H1 (cell line): ENCODE measurements around the gene ACTL8. TPM values are rescaled to one million over a fixed set of nuclear protein-coding genes. Genes with fewer than 3 reads are reported as not detected.

Experiments used
- CTCF ChIA-PET: fragments of 300-600 bp; sonication (Branson Sonifier 250); formaldehyde crosslinking; loops from one replicate; lab custom pipeline; 2021; ENCODE audit not compliant: partially characterized antibody; lab: Charles Lee
- POLR2A ChIA-PET: fragments of 300-600 bp; sonication (Branson Sonifier 250); formaldehyde crosslinking; loops from one replicate; lab custom pipeline; 2021; ENCODE audit warnings: inconsistent platforms; ENCODE audit not compliant: partially characterized antibody; lab: Charles Lee
- DNase-seq, 2 experiments: peaks; one replicate each; pipeline versions ENCODE4 v3.0.0 to v3.0.0-alpha.2; 2010 to 2022; ENCODE audit warnings: low spot score in 2 of 2, low read depth in 1 of 2, mixed read lengths in 1 of 2
- FAIRE-seq: peaks from 2 replicates; lab custom pipeline; 2011; peaks lifted over from hg19 to GRCh38; lab: Jason Lieb, UNC
- H2AFZ ChIP-seq: 2 replicates; pipeline ENCODE4 v1.8.1; 2012; ENCODE audit warnings: low read length, inconsistent platforms
- H2AK5ac ChIP-seq: 2 replicates; pipeline ENCODE4 v1.6.1; 2013; ENCODE audit warnings: low read depth, low read length
- H2BK120ac ChIP-seq: replicated peaks from 2 replicates; pipeline ENCODE3; 2013; ENCODE audit warnings: low read depth, low read length, inconsistent platforms
- H2BK12ac ChIP-seq: 2 replicates; pipeline ENCODE4 v1.6.1; 2013; ENCODE audit warnings: low read depth, low read length
- H2BK15ac ChIP-seq: 2 replicates; pipeline ENCODE4 v1.6.1; 2013; ENCODE audit warnings: low read length
- H2BK20ac ChIP-seq: 2 replicates; pipeline ENCODE4 v1.6.1; 2013; ENCODE audit warnings: low read length
- H2BK5ac ChIP-seq: 2 replicates; pipeline ENCODE4 v1.6.1; 2013; ENCODE audit warnings: low read depth, low read length
- H3K14ac ChIP-seq: 2 replicates; pipeline ENCODE4 v1.6.1; 2013; ENCODE audit warnings: inconsistent platforms; ENCODE audit not compliant: insufficient read length
- H3K18ac ChIP-seq: 2 replicates; pipeline ENCODE4 v1.6.1; 2013; ENCODE audit warnings: low read length; ENCODE audit errors: extremely low read depth
- H3K23ac ChIP-seq: 2 replicates; pipeline ENCODE4 v1.6.1; 2013; ENCODE audit warnings: inconsistent platforms; ENCODE audit not compliant: insufficient read length
- H3K23me2 ChIP-seq: 2 replicates; pipeline ENCODE4 v1.6.1; 2013; ENCODE audit warnings: low read depth, low read length
- H3K27ac ChIP-seq: 2 replicates; pipeline ENCODE4 v1.6.1; 2011; ENCODE audit warnings: low read depth, low read length, inconsistent platforms
- H3K27me3 ChIP-seq, 4 experiments: replicated peaks in 1 of 4; 1 replicate in 1 of 4; 2 replicates in 3 of 4; pipeline versions ENCODE4 v1.6.1 to v1.8.1; 2011 to 2013; ENCODE audit warnings: low read length in 3 of 4, mild to moderate bottlenecking in 3 of 4, inconsistent platforms in 2 of 4, mixed read lengths in 2 of 4, moderate library complexity in 1 of 4; ENCODE audit not compliant: control insufficient read depth in 3 of 4, insufficient read depth in 3 of 4; ENCODE audit errors: extremely low read depth in 1 of 4
- H3K36me3 ChIP-seq, 4 experiments: 2 replicates each; pipeline versions ENCODE4 v1.6.1 to v1.8.1; 2011 to 2013; ENCODE audit warnings: mild to moderate bottlenecking in 4 of 4, low read length in 3 of 4, moderate library complexity in 2 of 4, control low read depth in 1 of 4, inconsistent platforms in 1 of 4; ENCODE audit not compliant: insufficient read depth in 4 of 4, control insufficient read depth in 2 of 4
- H3K4ac ChIP-seq: replicated peaks from 2 replicates; pipeline ENCODE3; 2013; ENCODE audit warnings: low read length, low read depth, mixed read lengths, inconsistent platforms; ENCODE audit not compliant: insufficient read length
- H3K4me1 ChIP-seq, 4 experiments: replicated peaks in 1 of 4; 1 replicate in 1 of 4; 2 replicates in 3 of 4; pipeline versions ENCODE4 v1.6.1 to v1.8.1; 2011 to 2013; ENCODE audit warnings: low read length in 3 of 4, inconsistent platforms in 2 of 4, mixed read lengths in 1 of 4; ENCODE audit not compliant: insufficient read depth in 4 of 4, control insufficient read depth in 3 of 4
- H3K4me2 ChIP-seq, 2 experiments: 2 replicates each; pipeline versions ENCODE4 v1.6.1 to v1.8.1; 2011 to 2013; ENCODE audit warnings: low read depth in 2 of 2, low read length in 2 of 2, control low read depth in 1 of 2, inconsistent platforms in 1 of 2, mild to moderate bottlenecking in 1 of 2; ENCODE audit not compliant: insufficient read depth in 1 of 2
- H3K4me3 ChIP-seq, 4 experiments: fragments of 200-600, 300-600 bp in 1 of 4; sonication (generic), shearing (Covaris generic), sonication (Bioruptor Twin) in 1 of 4; 2 replicates each; pipeline versions ENCODE4 v1.5.1 to v1.8.1; 2011 to 2016; ENCODE audit warnings: low read length in 4 of 4, low read depth in 3 of 4, control low read depth in 2 of 4, inconsistent platforms in 2 of 4, mild to moderate bottlenecking in 2 of 4, mixed read lengths in 1 of 4, moderate library complexity in 1 of 4; ENCODE audit not compliant: insufficient read depth in 2 of 4; ENCODE audit errors: extremely low read depth in 1 of 4
- H3K56ac ChIP-seq: replicated peaks from 2 replicates; pipeline ENCODE3; 2013; ENCODE audit warnings: low read depth, mild to moderate bottlenecking, mixed read lengths, low read length, inconsistent platforms; ENCODE audit not compliant: insufficient read length
- H3K79me1 ChIP-seq: 2 replicates; pipeline ENCODE4 v1.6.1; 2013; ENCODE audit warnings: low read depth, low read length, control low read depth
- H3K79me2 ChIP-seq, 2 experiments: 2 replicates each; pipeline versions ENCODE4 v1.6.1 to v1.8.1; 2012 to 2013; ENCODE audit warnings: low read length in 2 of 2, mild to moderate bottlenecking in 2 of 2, inconsistent platforms in 1 of 2; ENCODE audit not compliant: insufficient read depth in 2 of 2, control insufficient read depth in 1 of 2
- H3K9ac ChIP-seq, 4 experiments: replicated peaks in 1 of 4; 1 replicate in 1 of 4; 2 replicates in 3 of 4; pipeline versions ENCODE4 v1.6.1 to v1.8.1; 2011 to 2013; ENCODE audit warnings: low read depth in 3 of 4, low read length in 3 of 4, control low read depth in 2 of 4, mild to moderate bottlenecking in 2 of 4, moderate library complexity in 2 of 4, inconsistent platforms in 1 of 4; ENCODE audit errors: extremely low read depth in 1 of 4
- H3K9me3 ChIP-seq, 2 experiments: 2 replicates each; pipeline versions ENCODE4 v1.6.1 to v1.8.1; 2012 to 2013; ENCODE audit warnings: mild to moderate bottlenecking in 2 of 2, moderate library complexity in 2 of 2, control low read depth in 1 of 2, inconsistent platforms in 1 of 2, low read depth in 1 of 2, low read length in 1 of 2, mixed read lengths in 1 of 2; ENCODE audit not compliant: insufficient read depth in 2 of 2
- H4K20me1 ChIP-seq, 2 experiments: replicated peaks in 1 of 2; 2 replicates each; pipeline versions ENCODE3 to v1.8.1; 2011 to 2013; ENCODE audit warnings: inconsistent platforms in 2 of 2, low read length in 2 of 2, mild to moderate bottlenecking in 1 of 2; ENCODE audit not compliant: insufficient read depth in 2 of 2, control insufficient read depth in 1 of 2
- H4K5ac ChIP-seq: 2 replicates; pipeline ENCODE4 v1.6.1; 2013; ENCODE audit warnings: low read length, low read depth, mixed read lengths, inconsistent platforms; ENCODE audit not compliant: insufficient read length
- H4K8ac ChIP-seq: 2 replicates; pipeline ENCODE4 v1.8.0; 2013; ENCODE audit warnings: mild to moderate bottlenecking, moderate library complexity, low read length, inconsistent platforms; ENCODE audit not compliant: insufficient read depth; ENCODE audit errors: extremely low read depth
- H4K91ac ChIP-seq: replicated peaks from 2 replicates; pipeline ENCODE3; 2013; ENCODE audit warnings: low read length, mixed read lengths, inconsistent platforms; ENCODE audit not compliant: insufficient read length
- BACH1 ChIP-seq: IDR thresholded peaks from 2 replicates; pipeline ENCODE4 v1.6.1; 2012; ENCODE audit warnings: low read length, improper control_type of control experiment
- CBX8 ChIP-seq: fragments of 300-800, 300-1000 bp; sonication (generic); IDR thresholded peaks from 2 replicates; pipeline ENCODE4 v1.7.1; 2016; ENCODE audit warnings: low read depth, low read length, borderline replicate concordance
- CEBPB ChIP-seq: IDR thresholded peaks from 2 replicates; pipeline ENCODE4 v1.6.1; 2012; ENCODE audit warnings: low read depth, low read length
- FOSL1 ChIP-seq: IDR thresholded peaks from 2 replicates; pipeline ENCODE4 v1.6.1; 2011; ENCODE audit warnings: mild to moderate bottlenecking, low read depth, low read length, moderate library complexity; ENCODE audit not compliant: insufficient read depth
- GTF2F1 ChIP-seq: IDR thresholded peaks from 2 replicates; pipeline ENCODE4 v1.6.1; 2012; ENCODE audit warnings: low read depth, low read length, improper control_type of control experiment, borderline replicate concordance
- HDAC2 ChIP-seq, 2 experiments: fragments of 300-600 bp in 1 of 2; sonication (generic) in 1 of 2; IDR thresholded peaks; 2 replicates each; pipeline ENCODE4 v1.6.1; 2011 to 2012; ENCODE audit warnings: low read depth in 2 of 2, low read length in 2 of 2, mild to moderate bottlenecking in 2 of 2, moderate library complexity in 2 of 2, borderline replicate concordance in 1 of 2, inconsistent platforms in 1 of 2
- HDAC6 ChIP-seq: IDR thresholded peaks from one replicate; pipeline ENCODE4 v1.7.1; 2012; ENCODE audit warnings: low read depth, mild to moderate bottlenecking, inconsistent platforms, low read length, moderate library complexity
- SP2 ChIP-seq: IDR thresholded peaks from 2 replicates; pipeline ENCODE4 v1.6.1; 2012; ENCODE audit warnings: mild to moderate bottlenecking, low read length, inconsistent platforms
- WGBS, 2 experiments: shearing (Covaris generic) in 1 of 2; methylation state at CpG; one replicate each; pipeline versions ENCODE4 v1.1.6 to v1.1.7; 2013 to 2015; ENCODE audit warnings: low lambda C conversion rate in 2 of 2, mixed read lengths in 2 of 2, inconsistent platforms in 1 of 2, low coverage in 1 of 2, missing lambda C conversion rate in 1 of 2; ENCODE audit not compliant: insufficient replicate concordance in 2 of 2, insufficient coverage in 1 of 2, insufficient read length in 1 of 2; ENCODE audit errors: extremely low coverage in 1 of 2, missing lambda C conversion rate in 1 of 2; 5-methylcytosine and 5-hydroxymethylcytosine counted together
- polyA plus RNA-seq, 7 experiments: library from polyadenylated mRNA; depleted of rRNA in 3 of 7; stranded (reverse) in 5 of 7; unstranded in 2 of 7; fragments of >200 nt in 5 of 7; fragments of 200-250 nt in 2 of 7; gene quantifications; 1 replicate in 5 of 7; 2 replicates in 1 of 7; 4 replicates in 1 of 7; pipeline versions ENCODE4 v1.2.1 to v1.2.3, GENCODE V29; 2011 to 2013; ENCODE audit warnings: missing spikeins in 2 of 7, mixed read lengths in 2 of 7
- total RNA-seq: library from RNA; stranded (reverse); fragmentation: NEBNext Ultra II Directional; extraction: Animal tissue kit (Norgen Biotek cat#: 25700); gene quantifications from 2 replicates; pipeline ENCODE4 v1.2.1, GENCODE V29; 2021

Gene ACTL8
- total and polyA plus RNA-seq, 2 of the 8 experiments (the other 6 are each of a cell fraction or from before 2014, with no cell fraction given): 0.33 to 0.47 TPM

DNA sequence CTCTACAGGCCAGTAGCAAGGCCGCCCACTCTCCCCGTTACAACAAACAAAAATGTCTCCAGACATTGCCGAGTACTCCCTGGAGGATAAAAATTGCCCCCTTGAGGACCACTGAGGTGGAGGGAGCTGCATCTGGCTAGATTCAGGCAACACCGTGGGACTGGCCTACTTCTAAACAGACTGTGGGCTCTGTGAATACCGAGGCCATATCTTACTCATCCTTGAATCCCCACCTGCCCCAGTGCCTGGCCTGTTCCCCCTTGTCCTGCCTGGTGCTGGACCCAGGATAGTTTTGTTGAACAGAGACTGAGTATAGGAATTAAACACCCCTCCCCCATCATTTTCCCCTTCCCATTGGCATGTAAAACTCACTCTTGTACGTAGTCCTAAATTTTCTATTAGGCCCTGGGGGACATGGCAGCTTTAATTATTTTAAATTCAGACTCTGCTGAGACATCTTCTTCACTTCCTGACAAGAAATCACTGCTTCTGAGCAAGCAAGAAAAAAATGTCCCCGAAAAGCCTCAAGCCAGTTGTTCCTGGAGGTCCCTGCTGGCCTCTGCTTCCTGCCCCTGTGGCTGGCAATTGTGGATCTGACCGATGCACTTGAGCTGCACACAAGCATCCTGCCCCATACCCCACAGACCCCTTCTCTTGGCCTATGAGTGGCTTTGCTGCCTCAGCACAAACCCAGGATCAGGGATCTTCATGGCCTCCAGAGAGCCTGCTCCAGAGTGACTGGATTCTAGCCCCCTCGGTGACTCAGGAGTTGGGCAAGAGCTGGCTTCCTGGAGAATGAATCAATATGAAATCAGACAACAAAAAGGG lies 111.0 kb downstream of the ACTL8 start:
- no peak overlapping the region for H4K8ac ChIP-seq
- TF ChIP-seq HDAC6 (no peak), CBX8 (no peak), HDAC2 (IDR thresholded peaks at IDR 0.05; ENCODE audit: borderline replicate concordance in 1 of 2, low read depth in 2 of 2, low read length in 2 of 2) (no peak), CEBPB (no peak), SP2 (no peak), BACH1 (no peak), FOSL1 (no peak), GTF2F1 (no peak)
- TF ChIP-seq, all 59 proteins: peak for 0
- Histone ChIP-seq H4K5ac (no peak overlapping the region), H4K20me1 (no peaks in the 10 kb centered on the region), H3K23me2 (no peaks in the 10 kb centered on the region; the same call in 1 of the 2 replicates), H3K36me3 (no peaks in the 10 kb centered on the region), H3K4me1 (no peaks in the 10 kb centered on the region; a peak in 3 of 7 replicates), H3K23ac (no peak overlapping the region), H2BK12ac (no peak overlapping the region), H3K27me3 (no peaks in the 10 kb centered on the region), H2BK120ac (no peak overlapping the region), H3K9ac (no peak overlapping the region), H2BK15ac (no peak overlapping the region), H3K56ac (no peak overlapping the region), H3K79me2 (no peaks in the 10 kb centered on the region), H3K27ac (no peak overlapping the region), H2BK5ac (no peak overlapping the region), H2BK20ac (no peak overlapping the region), H3K4me3 (no peak overlapping the region), H3K9me3 (peaks cover 0 to 5% of the 10 kb centered on the region in 2 experiments; a peak in 2 of 4 replicates), H3K18ac (no peak overlapping the region), H2AFZ (no peak overlapping the region), H3K4me2 (no peak overlapping the region), H2AK5ac (no peak overlapping the region), H3K4ac (no peak overlapping the region), H4K91ac (no peak overlapping the region), H3K79me1 (no peaks in the 10 kb centered on the region), H3K14ac (no peak overlapping the region)
- FAIRE-seq (no peak), DNase-seq (no peak)
- CTCF ChIA-PET: interaction anchor here (0.6 to 1.1 kb wide), 2 partner anchors 14 to 153 kb away, joined by 3 to 4 read pairs; no protein-coding TSS in a partner anchor
- POLR2A ChIA-PET: no interaction called here
- WGBS, 2 experiments: 85% methylated on average over 9 of the region's 9 CpGs; no CpG with 5 or more reads in 1 of the 2 experiments
